Sigmoid colon (tissue), 4 donors: Measurements from ENCODE around the gene ITPR1.

Source experiments
- CTCF ChIP-seq, 4 experiments: fragments of 450-650 bp in 3 of 4; fragments of 200-600 bp in 1 of 4; IDR thresholded peaks; one replicate each; pipeline ENCODE4 v1.5.1; 2016 to 2019; ENCODE audit warnings: antibody characterized with exemption in 4 of 4, mild to moderate bottlenecking in 3 of 4, moderate library complexity in 2 of 4
- EP300 ChIP-seq, 4 donors: sonication (generic); formaldehyde crosslinking; IDR thresholded peaks; one replicate each; pipeline ENCODE4 v1.6.1; 2017; ENCODE audit warnings: antibody characterized with exemption in 4 of 4
- POLR2AphosphoS5 ChIP-seq, 4 donors: sonication (generic); formaldehyde crosslinking; IDR thresholded peaks; one replicate each; pipeline ENCODE4 v1.6.1; 2017; ENCODE audit warnings: antibody characterized with exemption in 4 of 4

- TF ChIP-seq EP300 (IDR thresholded peaks at IDR 0.05) (no peak), CTCF (IDR thresholded peaks at IDR 0.05) (no peak), POLR2AphosphoS5 (IDR thresholded peaks at IDR 0.05) (no peak)
Measured at GRCh38 chr3:4564270-4564669, 71.1 kb downstream of the ITPR1 start.
